Neutrophil (primary cell): ENCODE results near the gene SEMA4G.

Experiments
- H3K27ac ChIP-seq: fragments of 200-600 bp; sonication (generic); 2 replicates; pipeline ENCODE4 v1.5.1; 2016; ENCODE audit warnings: mild to moderate bottlenecking, moderate library complexity
- H3K27me3 ChIP-seq: fragments of 200-600 bp; sonication (generic); 2 replicates; pipeline ENCODE4 v1.6.0; 2016; ENCODE audit warnings: mild to moderate bottlenecking
- H3K36me3 ChIP-seq: fragments of 200-600 bp; sonication (generic); 2 replicates; pipeline ENCODE4 v1.5.1; 2017
- H3K4me1 ChIP-seq, 2 experiments: fragments of 200-600 bp in 1 of 2; sonication (generic) in 1 of 2; 1 replicate in 1 of 2; 2 replicates in 1 of 2; pipeline versions ENCODE4 v1.5.1 to v1.6.1; 2013 to 2016; ENCODE audit warnings: low read depth in 1 of 2, low read length in 1 of 2, mild to moderate bottlenecking in 1 of 2, moderate library complexity in 1 of 2; ENCODE audit not compliant: control insufficient read depth in 1 of 2, insufficient read depth in 1 of 2
- H3K4me3 ChIP-seq, 2 experiments: fragments of 200-600 bp in 1 of 2; sonication (generic) in 1 of 2; 1 replicate in 1 of 2; 2 replicates in 1 of 2; pipeline ENCODE4 v1.5.1; 2013 to 2016; ENCODE audit warnings: low read depth in 1 of 2, low read length in 1 of 2, mild to moderate bottlenecking in 1 of 2, moderate library complexity in 1 of 2
- H3K9me3 ChIP-seq: fragments of 200-600 bp; sonication (generic); 2 replicates; pipeline ENCODE4 v1.5.1; 2016
- CTCF ChIP-seq: fragments of 200-600 bp; sonication (generic); IDR thresholded peaks from 2 replicates; pipeline ENCODE4 v1.5.1; 2016; ENCODE audit warnings: antibody characterized with exemption

SEMA4G gene

GRCh38 chr10:100980711-100981110 lies 11.4 kb downstream of the SEMA4G start:
- no peaks in the 10 kb centered on the region for H3K9me3 ChIP-seq
- H3K27ac ChIP-seq = no peak overlapping the region
- H3K27me3 ChIP-seq = no peaks in the 10 kb centered on the region
- no peaks in the 10 kb centered on the region for H3K4me1 ChIP-seq
- H3K36me3 ChIP-seq = peaks cover 32% of the 10 kb centered on the region
- TF ChIP-seq CTCF = no peak
- no peak overlapping the region for H3K4me3 ChIP-seq

GRCh38 chr10:100981178-100981772 lies 12.0 kb downstream of the SEMA4G start:
- no peak for TF ChIP-seq CTCF
- H3K36me3 ChIP-seq = peaks cover 32% of the 10 kb centered on the region
- H3K27ac ChIP-seq = no peak overlapping the region
- H3K4me3 ChIP-seq = no peak overlapping the region
- no peaks in the 10 kb centered on the region for H3K27me3 ChIP-seq
- no peaks in the 10 kb centered on the region for H3K9me3 ChIP-seq
- H3K4me1 ChIP-seq = peaks cover 0 to 1% of the 10 kb centered on the region in 2 experiments

GRCh38 chr10:100982916-100983830 lies 13.9 kb downstream of the SEMA4G start:
- H3K36me3 ChIP-seq = peaks cover 32% of the 10 kb centered on the region

GRCh38 chr10:100983868-100984671 lies 14.8 kb downstream of the SEMA4G start:
- no peak for TF ChIP-seq CTCF
- Histone ChIP-seq H3K27ac (no peak overlapping the region), H3K9me3 (no peaks in the 10 kb centered on the region), H3K27me3 (no peaks in the 10 kb centered on the region), H3K4me1 (peaks cover 15 to 17% of the 10 kb centered on the region in 2 experiments), H3K36me3 (peaks cover 24% of the 10 kb centered on the region), H3K4me3 (no peak overlapping the region)

More at GRCh38 chr10:100982916-100983830, 13.9 kb downstream of the SEMA4G start:
- no peak for TF ChIP-seq CTCF
- Histone ChIP-seq H3K27ac (no peak overlapping the region), H3K4me3 (no peak overlapping the region), H3K27me3 (no peaks in the 10 kb centered on the region), H3K9me3 (no peaks in the 10 kb centered on the region), H3K4me1 (peaks cover 15 to 17% of the 10 kb centered on the region in 2 experiments)

GRCh38 chr10:100984672-100985177 lies 15.4 kb downstream of the SEMA4G start:
- H3K36me3 ChIP-seq = peaks cover 20% of the 10 kb centered on the region
- H3K9me3 ChIP-seq = no peaks in the 10 kb centered on the region
- H3K4me3 ChIP-seq = no peak overlapping the region
- TF ChIP-seq CTCF = no peak
- peaks cover 15 to 17% of the 10 kb centered on the region in 2 experiments for H3K4me1 ChIP-seq
- H3K27me3 ChIP-seq = no peaks in the 10 kb centered on the region
- no peak overlapping the region for H3K27ac ChIP-seq
